ENCODE data around the gene DHX34. TPM values are rescaled to one million over a fixed set of nuclear protein-coding genes. Genes with fewer than 3 reads are reported as not detected.

Gene DHX34
- total and polyA plus RNA-seq, 8 donors: 6.9 to 28.6 (median 10.5) TPM

GRCh38 chr19:47303966-47304365, 45.1 kb upstream of the DHX34 start:
- DNase-seq: no peak
- Histone ChIP-seq H3K4me1 (peaks cover 0 to 9% (median 7%) of the 10 kb centered on the region in 4 donors), H3K36me3 (no peaks in the 10 kb centered on the region), H3K9me3 (no peaks in the 10 kb centered on the region), H3K4me3 (no peak overlapping the region), H3K27me3 (peaks cover 0 to 1% (median 0%) of the 10 kb centered on the region in 3 donors), H3K27ac (no peak overlapping the region)
- intact Hi-C loops (cut with DNase I; ENCODE audit: low total_unique reads): loop anchor here (10.0 kb wide), 1 partner anchor 81 kb away; no protein-coding TSS in a partner anchor
- TF ChIP-seq CTCF (IDR thresholded peaks at IDR 0.05) (no peak), POLR2AphosphoS5 (IDR thresholded peaks at IDR 0.05) (no peak), EP300 (IDR thresholded peaks at IDR 0.05) (no peak), POLR2A (IDR thresholded peaks at IDR 0.05) (no peak)
- 75 to 82% (median 80%) methylated on average over 6 of the region's 6 CpGs for WGBS, 5 donors

GRCh38 chr19:47305309-47305751, 43.8 kb upstream of the DHX34 start:
- 3 to 7% (median 4%) methylated on average over 14 of the region's 14 CpGs for WGBS, 5 donors
- no peak overlapping the region for H3K27ac ChIP-seq
- TF ChIP-seq POLR2A (IDR thresholded peaks at IDR 0.05): no peak
- TF ChIP-seq CTCF (IDR thresholded peaks at IDR 0.05): peak in 5 of 7 experiments; percentile 58 to 93 (median 89)
- TF ChIP-seq POLR2AphosphoS5 (IDR thresholded peaks at IDR 0.05): peak in 2 of 3 donors; percentile 11 to 62
- no peaks in the 10 kb centered on the region for H3K36me3 ChIP-seq
- peaks cover 0 to 12% (median 7%) of the 10 kb centered on the region in 4 donors for H3K4me1 ChIP-seq
- H3K9me3 ChIP-seq: no peaks in the 10 kb centered on the region
- peaks cover 0 to 10% (median 0%) of the 10 kb centered on the region in 3 donors for H3K27me3 ChIP-seq
- intact Hi-C loops (cut with DNase I; ENCODE audit: low total_unique reads): loop anchor here (10.0 kb wide), 1 partner anchor 79 kb away; no protein-coding TSS in a partner anchor
- DNase-seq: peak; percentile 73 to 77
- H3K4me3 ChIP-seq: no peak overlapping the region

- Histone ChIP-seq H3K36me3 (no peaks in the 10 kb centered on the region), H3K27me3 (peaks cover 0 to 20% (median 0%) of the 10 kb centered on the region in 3 donors), H3K4me1 (peaks cover 0 to 17% (median 7%) of the 10 kb centered on the region in 4 donors), H3K27ac (no peak overlapping the region), H3K9me3 (no peaks in the 10 kb centered on the region), H3K4me3 (no peak overlapping the region)
- TF ChIP-seq POLR2AphosphoS5 (IDR thresholded peaks at IDR 0.05) (no peak), POLR2A (IDR thresholded peaks at IDR 0.05) (no peak), CTCF (IDR thresholded peaks at IDR 0.05) (no peak), EP300 (IDR thresholded peaks at IDR 0.05) (no peak)
- whole genome bisulfite sequencing, 5 donors: 86 to 100% (median 93%) methylated on average over 3 of the region's 3 CpGs
- DNase-seq: no peak
- intact Hi-C loops (cut with DNase I; ENCODE audit: low total_unique reads): loop anchor here (10.0 kb wide), 1 partner anchor 78 kb away; no protein-coding TSS in a partner anchor
Observed at GRCh38 chr19:47306303-47306702, 42.8 kb upstream of the DHX34 start.

GRCh38 chr19:47309038-47309437, 40.1 kb upstream of the DHX34 start:
- TF ChIP-seq EP300 (IDR thresholded peaks at IDR 0.05): no peak
- no peak for TF ChIP-seq POLR2A (IDR thresholded peaks at IDR 0.05)
- no peak for TF ChIP-seq CTCF (IDR thresholded peaks at IDR 0.05)
- no peak for TF ChIP-seq POLR2AphosphoS5 (IDR thresholded peaks at IDR 0.05)
- WGBS, 5 donors: 56 to 74% (median 70%) methylated on average over 8 of the region's 8 CpGs
- intact Hi-C loops (cut with DNase I; ENCODE audit: low total_unique reads): loop anchor here (10.0 kb wide), 1 partner anchor 76 kb away; no protein-coding TSS in a partner anchor
- H3K27ac ChIP-seq: no peak overlapping the region
- H3K36me3 ChIP-seq: no peaks in the 10 kb centered on the region
- DNase-seq: no peak
- no peaks in the 10 kb centered on the region for H3K9me3 ChIP-seq
- peaks cover 0 to 28% (median 0%) of the 10 kb centered on the region in 3 donors for H3K27me3 ChIP-seq
- H3K4me1 ChIP-seq: peaks cover 0 to 17% (median 7%) of the 10 kb centered on the region in 4 donors
- peak overlapping the region in 1 of 4 donors; percentile 39 for H3K4me3 ChIP-seq
